NCI-H446 (cell line): Measurements from ENCODE around the gene SDC3.

Experiments
- DNase-seq, 2 experiments: peaks; one replicate each; lab custom pipeline; 2025; lab: John Stamatoyannopoulos, UW

The SDC3 gene

DNA sequence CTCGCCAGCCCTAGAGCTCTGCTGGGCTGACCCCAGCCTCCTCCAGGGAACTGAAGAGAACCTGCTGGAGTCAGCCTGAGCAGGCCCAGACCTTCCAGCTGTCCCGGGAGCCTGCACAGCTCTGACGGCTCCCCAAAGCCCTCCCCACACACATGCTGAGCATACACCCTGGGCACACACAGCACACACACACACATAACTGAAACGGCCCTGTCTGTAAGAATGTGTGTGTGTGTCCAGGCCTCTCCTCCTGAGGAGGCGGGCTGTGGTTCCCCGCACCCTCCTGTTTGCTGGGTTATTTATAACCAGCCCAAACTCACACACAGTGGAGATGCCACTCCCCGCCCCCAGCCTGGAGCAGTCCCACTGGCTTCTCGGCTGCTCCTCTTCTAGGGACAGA lies 20.2 kb downstream of the SDC3 start:
- DNase-seq = no peak

DNA sequence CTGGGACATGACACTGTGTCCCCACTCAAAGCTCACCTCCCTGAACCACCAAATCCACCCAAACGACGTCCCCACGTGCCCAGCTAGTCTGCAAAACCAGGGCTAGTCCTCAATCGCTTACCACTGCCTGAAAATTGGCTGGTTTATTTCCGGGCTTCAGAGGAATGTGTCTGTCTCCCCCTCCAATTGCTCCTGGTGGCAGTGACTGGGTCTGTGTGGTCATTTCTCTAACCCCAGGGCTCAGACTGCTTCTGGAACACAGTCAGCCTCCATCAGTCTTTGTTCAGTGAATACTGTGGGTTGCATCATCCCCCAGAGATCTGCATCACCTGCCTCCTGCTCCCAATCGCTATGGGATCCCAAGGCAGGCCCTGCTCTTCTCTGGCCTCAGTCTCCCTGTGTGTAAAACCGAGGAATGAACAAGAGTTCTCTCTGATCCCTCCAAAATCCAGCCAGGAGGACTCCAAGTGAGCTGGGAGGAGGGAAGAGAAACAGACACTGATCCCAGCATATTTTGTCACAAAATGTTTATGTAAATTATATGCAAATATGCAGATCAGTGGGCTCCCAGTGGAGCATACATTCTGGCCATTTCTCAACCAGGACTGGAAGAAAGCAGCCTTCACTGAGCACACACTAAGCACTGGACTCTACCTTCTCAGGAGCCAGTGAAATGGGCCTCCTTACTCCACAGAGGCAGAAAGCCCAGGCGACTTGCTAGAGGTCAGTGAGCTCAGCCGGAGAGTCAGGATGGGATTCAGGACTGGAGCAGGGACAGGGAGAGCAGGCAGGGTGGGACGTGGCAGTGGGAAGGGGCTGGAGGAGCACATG lies 20.9 kb downstream of the SDC3 start:
- DNase-seq = no peak

DNA sequence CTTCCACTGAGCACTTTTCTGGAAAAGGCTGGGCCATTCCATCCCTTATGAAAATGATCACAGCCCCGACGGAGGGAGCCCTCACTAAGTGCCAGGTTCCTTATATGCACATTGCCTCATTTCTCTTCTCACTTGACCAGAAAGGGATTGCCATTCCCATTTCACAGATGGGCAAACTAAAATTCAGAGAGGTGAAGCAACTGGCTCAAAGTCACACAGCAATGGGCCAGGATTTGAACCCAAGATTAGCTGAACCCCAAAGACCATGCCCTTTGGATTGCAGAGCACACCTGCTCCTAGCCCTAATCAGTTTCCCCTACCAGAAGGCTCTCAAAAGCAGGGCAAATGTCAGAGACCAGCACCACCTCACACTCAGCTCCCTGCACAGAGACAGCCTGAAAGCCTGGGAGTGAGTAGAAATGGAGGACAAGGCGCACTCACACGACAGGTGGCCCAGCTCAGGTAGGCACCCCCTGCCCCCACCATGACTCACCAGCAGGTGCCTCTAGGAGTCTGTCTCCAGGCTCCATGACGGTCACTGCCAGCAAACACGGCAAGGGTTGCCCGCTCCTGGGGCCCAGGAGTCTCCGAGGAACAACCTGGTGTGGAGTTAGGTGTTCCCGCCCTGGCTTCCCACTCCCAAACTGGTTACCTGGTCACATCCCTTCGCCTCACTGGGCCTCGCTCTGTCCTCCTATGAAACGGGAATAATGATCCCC lies 21.7 kb downstream of the SDC3 start:
- no peak for DNase-seq

DNA sequence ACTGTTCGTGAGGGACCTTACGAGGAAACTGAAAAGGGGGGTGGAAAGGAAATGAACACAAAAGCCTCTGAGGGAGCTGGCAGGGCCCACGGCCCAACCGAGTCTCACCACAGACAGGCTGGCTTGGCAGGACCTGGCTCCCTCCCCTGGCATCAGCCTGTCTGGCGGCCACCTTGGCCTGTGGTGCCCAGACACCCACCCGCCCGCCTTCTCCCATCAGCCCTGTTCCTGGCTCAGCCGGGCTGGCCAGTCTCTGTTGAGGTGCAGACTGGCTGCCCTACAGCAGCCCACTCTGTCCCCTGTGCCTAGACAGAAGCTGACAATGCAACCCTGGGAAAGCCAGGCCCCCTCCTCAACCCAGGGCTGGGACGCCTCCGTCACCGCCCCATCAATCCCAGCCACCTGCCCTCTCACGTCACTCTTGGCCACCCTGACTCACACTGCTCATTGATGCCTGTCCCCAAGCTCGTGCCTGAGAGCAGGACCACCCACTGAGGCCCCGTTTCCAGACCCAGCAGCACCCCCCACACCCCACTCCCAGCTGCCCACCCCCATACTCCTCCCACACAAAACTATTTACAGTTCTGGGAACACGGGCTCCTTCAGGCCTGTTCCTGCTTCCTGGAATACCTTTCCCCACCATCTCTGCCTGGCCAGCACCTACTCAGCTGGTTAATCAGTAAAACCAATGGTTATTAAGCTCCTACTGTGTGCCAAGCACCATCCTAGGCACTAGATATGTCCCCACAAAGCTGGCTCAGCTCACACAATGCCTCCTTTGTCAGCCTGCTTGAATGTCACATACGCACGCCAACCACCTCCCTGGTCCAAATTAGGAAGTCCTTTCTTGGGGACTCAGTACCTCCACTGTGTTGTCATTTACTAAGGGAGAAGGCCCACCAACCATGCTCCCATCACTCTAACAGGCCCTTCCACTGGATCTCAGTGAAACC lies 22.7 kb downstream of the SDC3 start:
- no peak for DNase-seq

DNA sequence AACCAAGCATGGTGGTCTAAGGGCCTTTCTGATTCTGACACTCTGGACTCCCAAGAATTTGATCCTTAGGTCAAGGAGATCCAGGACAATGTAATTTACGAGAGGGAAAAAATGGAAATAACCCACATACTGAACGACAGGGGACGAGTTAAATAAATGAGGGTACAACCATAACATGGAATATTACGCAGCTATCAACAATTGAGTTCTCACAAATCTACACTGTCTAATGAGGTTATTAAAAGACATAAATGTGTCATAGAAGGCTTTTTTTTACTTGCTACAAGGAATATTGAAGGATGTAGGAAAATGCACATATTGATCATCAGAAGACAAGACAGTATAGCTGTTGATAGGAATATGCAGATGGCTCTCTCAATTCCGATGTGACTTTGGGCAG lies 23.8 kb downstream of the SDC3 start:
- no peak for DNase-seq

DNA sequence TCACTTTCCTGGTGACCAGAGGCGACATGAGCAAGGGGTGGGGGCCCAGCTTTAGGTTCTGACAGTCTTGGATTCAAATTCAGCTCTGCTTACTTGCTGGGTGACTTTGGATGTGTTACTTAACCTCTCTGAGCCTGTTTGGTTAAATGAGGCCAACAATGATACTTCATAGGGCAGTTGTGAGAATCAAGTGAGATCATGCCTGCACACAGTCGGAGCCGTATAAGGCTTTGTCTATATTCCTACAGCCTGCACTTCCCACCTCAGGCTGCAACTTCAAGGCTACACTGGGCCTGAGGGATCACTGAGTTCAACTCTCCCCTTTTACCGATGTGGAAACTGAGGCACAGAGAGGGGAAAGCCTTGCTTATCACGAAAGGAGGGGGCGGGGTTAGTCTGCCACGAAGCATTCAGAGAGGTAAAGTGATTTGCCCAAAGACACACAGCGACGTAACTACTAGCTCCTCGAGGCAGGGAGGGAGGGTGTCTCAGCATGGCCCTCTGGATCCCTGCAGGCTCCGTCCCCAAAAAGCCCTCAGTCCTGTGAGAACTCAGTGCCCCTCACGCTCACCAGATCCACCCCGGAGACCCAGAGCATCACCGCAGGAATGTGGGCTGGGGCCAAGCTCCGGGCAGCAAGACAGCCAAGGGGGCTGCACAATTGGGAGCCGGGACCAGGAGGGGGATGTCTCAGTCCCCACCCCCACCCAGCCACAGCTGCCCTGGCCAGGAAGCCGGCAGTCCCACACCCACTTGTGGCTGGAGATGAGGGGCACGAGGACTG lies 25.0 kb downstream of the SDC3 start:
- no peak for DNase-seq

DNA sequence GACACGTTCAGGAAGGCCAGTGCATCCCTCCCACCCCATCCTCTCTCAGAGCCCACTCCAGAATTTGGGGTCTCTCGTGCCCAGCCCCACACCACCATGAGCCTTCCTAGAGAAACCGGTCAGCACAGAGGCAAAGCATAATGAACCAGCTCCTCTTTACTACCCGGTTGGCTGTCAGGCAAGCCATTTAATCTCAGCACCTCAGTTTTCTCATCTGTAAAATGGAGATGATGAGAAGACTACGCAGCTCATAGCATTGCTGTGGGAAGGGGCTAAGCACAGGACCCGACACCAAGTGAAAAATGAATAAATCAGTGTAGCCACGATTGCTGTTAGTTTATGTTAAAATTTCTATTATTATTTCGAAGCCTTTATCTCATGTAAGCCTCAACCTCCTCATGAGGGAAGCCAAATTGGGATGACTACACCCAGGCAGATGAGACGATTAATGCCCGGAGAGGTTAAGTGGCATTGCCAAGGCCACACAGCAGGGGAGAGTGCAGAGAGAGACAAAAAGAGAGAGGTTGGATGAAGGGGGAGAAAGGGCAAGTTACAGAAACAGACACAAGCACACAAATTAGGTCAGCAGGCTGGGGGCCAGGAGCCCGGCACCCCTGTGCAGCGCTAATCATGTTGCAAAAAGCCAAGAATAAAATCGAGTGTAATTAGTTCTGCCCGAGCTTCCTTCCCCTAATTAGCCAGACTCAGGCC lies 25.7 kb downstream of the SDC3 start:
- no peak for DNase-seq

DNA sequence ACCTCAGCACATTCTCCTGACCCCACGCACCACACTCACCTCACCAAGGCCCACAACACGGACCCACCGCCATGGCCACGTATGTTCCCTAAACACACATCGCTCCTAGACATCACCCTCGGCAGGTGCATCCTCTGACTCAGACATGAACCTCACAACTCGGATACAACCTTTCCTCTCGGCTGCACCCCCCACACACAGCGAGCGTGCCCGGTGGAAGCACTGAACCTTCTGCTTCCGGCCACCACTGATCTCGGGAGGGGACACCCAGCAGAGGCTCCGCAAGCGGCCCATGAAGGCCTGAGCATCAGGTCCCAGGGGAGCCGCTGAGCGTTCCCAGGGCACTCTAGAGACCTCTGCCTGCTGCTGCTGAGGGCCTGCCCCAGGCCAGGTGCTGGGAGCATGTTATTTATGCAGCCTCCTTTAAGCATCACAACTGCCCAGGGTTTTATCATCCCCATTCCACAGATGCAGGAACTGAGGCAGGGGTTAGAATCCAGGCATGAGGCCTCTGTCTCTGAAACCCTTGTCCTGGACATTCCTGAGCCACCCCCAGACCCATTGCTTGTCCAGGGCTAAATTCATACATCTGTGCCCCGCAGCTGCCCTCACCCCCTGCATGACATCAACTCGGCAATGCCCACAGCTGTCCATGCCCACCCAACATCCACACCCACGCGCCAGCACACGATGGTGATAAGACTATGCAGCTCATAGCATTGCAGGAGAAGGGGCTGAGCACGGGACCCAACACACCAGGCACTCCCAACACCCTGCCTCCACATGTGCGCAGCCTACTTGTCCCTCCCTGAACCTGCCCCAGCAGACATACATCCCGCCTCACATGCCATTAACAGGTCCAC lies 27.0 kb downstream of the SDC3 start:
- DNase-seq = no peak

DNA sequence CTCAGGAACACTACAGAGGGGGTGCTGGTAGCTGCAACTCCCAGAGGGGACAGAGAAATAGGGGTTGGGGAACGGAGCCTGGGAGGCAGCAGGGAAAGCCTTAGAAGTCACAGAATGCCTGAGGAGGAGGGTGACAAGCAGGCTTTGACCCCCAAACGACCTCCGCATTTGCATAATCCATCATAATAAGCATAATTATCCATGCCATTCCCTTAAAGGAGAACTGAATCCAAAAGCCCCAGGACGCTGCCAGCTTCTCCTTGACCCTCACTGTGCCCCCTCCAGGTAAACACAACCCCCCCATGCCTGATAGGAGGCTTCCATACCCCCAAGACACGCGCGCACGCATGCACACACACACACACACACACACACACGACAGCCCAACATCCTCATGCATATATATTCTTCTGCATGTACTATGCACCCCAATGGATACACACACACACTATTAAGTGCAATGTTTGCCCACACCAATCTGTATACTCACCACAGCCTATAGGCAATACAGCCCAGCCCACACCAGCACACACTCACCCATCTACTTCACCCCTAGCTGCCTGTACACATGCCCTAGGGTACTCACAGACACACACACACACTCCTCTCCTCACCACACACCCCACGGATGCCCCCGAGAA lies 27.8 kb downstream of the SDC3 start:
- no peak for DNase-seq

DNA sequence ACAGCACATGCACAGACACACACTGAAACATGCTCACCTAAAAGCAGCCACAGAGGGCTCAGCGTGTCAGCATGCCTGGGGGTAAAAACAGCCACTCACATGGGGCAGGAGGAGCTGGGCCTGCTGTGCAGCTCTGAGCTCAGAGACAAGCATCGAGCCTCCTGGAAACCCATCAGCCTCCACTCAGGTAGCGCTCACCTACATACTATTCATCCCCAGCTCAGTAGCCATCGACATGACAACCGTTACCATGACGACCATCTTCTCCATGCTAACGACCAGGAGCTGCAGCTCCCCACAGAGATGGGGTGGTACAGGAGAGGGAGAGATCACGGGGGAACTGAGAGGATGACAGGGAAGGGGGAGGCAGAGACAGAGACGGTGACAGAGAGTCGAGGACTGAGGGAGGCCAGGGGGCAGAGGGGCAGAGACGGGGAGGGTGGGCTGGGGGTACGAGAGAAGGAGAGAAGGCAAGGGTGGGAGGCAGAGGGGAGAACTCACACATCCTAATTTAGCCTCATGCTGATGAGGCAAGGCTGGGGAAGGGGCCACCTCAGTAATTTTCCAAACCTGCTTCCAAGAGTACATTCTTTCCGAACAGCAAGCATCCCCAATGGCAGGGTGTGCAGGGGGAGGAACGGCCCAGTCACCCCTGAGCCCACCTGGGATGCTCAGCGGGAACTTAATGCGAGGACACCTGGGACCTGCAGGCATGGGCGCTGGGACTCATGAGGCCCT lies 28.4 kb downstream of the SDC3 start:
- no peak for DNase-seq

DNA sequence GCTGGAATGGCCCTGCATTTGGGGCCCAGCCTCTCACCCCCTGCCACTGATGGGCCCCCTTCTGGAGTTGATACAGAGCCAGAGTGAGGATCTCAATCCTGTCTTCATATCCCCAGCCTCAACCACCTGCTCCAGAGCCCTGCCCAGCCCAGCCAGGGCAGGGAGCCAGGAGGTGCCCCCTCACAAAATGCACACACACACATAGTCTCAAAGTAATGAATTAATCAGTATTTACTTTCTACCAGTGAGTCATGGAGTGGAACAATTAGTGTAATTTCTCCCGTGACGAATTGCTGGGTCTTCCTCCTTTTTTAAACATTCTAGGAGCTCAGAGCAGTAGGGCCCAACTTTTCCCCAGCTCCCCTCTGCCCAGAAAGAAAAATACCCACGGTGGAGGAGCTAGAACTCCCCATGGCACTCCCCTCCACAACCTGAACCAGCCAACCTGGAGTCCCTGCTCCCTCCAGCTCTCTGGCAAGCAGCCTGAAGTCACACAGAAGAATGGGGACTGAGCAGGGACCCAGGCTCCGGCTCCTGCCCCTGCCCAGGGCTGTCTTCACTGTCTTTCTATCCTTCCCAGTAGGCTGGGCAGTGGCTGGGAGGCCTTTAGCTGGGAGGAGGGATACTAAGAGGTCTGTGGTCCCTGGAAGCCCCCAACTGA lies 29.3 kb downstream of the SDC3 start:
- peak in 1 of 2 experiments; percentile 47 for DNase-seq

DNA sequence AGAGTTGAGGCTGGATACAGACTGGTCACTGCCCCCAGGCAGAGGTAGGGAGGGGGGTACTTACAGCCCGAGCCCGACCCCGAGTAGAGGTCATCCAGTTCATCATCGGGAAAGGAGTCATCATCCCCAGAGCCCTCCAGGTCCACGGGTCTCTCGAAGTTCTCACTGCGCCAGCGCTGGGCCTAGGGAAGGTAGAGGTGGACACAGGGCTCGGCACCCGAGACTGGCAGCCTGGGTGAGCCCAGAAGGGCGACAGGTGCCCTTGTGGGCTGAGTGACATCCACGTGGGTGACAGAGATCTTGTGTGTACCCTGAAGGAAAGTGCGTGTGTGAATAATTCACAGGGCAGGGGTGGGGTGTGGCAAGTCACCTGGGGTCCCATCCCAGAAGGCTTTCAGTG lies 30.0 kb downstream of the SDC3 start:
- no peak for DNase-seq

DNA sequence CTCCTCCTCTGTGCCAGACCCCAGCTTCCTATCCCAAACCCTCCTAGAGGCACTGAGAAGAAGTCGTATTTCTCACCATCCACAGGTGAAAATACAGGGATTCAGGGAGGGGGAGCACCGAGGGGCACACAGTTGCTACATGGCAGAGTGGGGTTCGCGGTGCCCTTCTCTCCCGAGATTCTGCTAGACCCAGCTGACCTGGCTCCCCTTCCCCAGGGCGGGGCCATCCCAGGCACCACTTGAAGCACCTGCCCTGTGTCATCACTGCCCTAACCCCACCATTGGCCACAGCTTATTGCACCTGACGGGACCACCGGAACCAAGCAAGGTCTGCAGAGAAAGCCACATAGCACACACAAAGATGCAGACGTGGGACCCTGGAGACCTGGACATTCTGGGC lies 30.5 kb downstream of the SDC3 start:
- DNase-seq = no peak

DNA sequence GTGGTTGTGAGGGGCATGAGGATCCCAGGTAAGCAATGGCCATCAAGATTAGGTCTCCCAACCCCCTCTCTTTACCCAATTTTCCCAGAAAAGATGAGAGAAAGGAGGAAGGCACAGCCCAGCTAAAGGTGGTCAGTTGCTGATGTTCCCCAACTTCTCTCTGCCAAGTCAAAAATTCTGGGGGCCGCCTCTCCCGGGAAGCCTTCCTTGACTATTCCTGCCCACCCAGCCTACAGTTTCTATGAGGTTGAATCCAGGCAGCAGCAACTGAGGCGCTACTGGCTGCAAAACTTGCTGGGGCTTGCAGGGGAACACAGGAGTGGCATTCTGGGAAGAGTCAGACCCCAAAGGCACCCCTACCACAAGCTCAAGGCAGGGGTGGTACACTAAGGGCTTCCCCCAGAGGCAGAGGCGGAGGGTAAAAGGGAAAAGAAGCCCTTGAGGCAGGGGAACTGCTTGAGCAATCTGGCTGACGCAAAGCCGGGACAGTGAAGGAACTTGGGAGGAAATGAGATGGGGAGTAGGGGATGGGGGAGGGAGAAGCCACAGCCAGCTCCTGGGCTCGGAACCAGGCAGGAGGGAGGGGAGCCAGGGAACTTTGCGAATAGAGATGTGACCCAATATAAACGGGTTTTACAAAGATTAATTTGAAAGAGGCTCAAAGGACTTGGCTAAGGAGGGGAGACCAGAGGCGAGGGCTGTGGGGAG lies 31.2 kb downstream of the SDC3 start:
- no peak for DNase-seq

DNA sequence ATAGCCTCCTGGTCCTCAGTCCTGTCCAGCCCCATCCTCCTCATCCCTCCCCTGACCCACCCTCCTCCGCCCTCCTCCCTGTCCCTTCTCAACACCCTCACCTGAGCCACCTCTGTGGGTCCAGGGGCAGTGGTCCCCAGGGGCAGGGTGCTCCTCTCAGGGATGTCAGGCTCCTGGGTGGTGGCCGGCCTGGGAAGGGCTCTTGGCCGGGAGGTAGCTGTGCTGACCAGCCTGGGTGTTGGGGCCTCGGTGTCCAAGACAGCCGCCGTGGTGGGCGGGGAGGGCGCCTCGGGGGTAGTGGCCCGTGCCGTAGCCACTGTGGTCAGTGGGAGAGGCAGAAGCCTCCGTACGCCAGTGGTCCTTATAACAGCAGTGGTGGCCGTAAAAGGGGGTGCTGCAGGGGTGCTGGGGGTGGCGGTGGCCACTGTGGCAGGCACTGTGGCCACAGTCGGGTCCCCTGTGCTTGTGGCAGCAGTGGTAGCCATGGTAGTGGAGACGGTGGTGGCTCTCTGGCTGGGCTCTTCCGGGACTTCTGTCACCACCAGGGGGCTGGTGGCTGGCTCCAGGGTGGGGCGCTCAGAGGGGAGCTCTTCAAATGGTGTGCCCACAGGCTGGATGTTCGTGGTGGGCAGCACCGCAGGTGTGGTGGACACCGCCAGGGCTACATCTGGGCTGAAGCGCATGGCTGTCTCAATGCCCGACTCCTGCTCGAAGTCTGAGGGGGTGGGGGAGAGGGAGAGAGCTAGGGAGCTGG lies 31.9 kb downstream of the SDC3 start:
- no peak for DNase-seq

DNA sequence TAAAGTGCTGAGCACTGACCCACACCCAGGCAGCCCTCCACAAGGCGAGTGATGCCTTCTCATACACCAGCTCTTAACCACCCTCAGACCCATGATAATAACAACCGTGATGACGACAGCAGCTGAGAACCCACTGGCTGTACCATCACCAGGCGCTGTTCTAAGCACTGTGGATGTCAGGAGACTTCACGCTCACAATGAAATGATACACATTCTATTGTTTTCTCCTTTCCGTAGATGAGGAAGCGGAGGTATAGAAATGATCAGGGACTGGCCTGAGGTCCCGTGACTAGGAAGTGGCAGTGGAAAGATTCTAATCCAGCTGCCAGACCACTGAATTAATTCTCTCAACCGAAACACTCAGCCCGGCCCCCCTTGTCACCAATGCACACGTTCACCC lies 32.6 kb downstream of the SDC3 start:
- DNase-seq = no peak

DNA sequence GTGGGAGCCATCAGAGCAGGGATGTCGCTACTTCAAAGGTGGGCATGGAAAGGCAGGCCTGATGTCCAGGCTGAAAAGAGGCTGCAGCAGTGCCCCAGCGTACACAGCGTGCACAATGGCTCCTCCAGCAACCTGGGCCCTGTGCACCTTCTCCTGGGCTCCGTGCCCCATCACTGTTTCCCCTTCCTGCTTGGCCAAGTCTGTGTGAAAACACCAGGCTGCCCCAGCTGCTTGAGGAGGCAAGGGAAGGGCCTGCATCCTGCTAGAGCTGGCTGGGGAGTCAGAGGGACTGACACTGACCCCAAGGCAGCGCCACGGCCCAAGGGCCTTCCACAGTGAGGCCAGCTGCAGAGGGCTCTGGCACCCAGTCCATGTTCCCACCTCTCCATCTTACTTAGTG lies 33.4 kb downstream of the SDC3 start:
- no peak for DNase-seq
